RPMI8226 (cell line): ENCODE data around the gene HOXB6.
A peak's percentile ranks its signal among the peaks of the same experiment; 100 is the strongest.

Experiments used
- DNase-seq: peaks from one replicate; pipeline ENCODE4 v3.0.0-alpha.2; 2015

The HOXB6 gene

GRCh38 chr17:48609033-48609432 lies 4.2 kb upstream of the HOXB6 start:
- DNase-seq = peak; percentile 75

GRCh38 chr17:48608494-48608834 lies 3.7 kb upstream of the HOXB6 start:
- DNase-seq = no peak

GRCh38 chr17:48606892-48607614 lies 2.3 kb upstream of the HOXB6 start:
- DNase-seq = no peak

GRCh38 chr17:48605991-48606891 lies 1.5 kb upstream of the HOXB6 start:
- no peak for DNase-seq

GRCh38 chr17:48605409-48605919 lies 678 bp upstream of the HOXB6 start:
- DNase-seq = no peak

- DNase-seq = no peak
Measured at GRCh38 chr17:48603959-48604769, 622 bp downstream of the HOXB6 start.

GRCh38 chr17:48601539-48602425 lies 3.0 kb downstream of the HOXB6 start:
- no peak for DNase-seq

GRCh38 chr17:48601207-48601538 lies 3.6 kb downstream of the HOXB6 start:
- DNase-seq = no peak

GRCh38 chr17:48600244-48601098 lies 4.3 kb downstream of the HOXB6 start:
- DNase-seq = no peak

- DNase-seq = no peak
Measured at GRCh38 chr17:48599354-48599753, 5.4 kb downstream of the HOXB6 start.

- DNase-seq = no peak
Measured at GRCh38 chr17:48598736-48599135, 6.0 kb downstream of the HOXB6 start.

GRCh38 chr17:48597778-48598631 lies 6.8 kb downstream of the HOXB6 start:
- DNase-seq = peak; percentile 62

- DNase-seq = no peak
Measured at GRCh38 chr17:48597528-48597777, 7.3 kb downstream of the HOXB6 start.

GRCh38 chr17:48596735-48597527 lies 7.9 kb downstream of the HOXB6 start:
- no peak for DNase-seq

- DNase-seq = peak; percentile 55
Measured at GRCh38 chr17:48596000-48596734, 8.6 kb downstream of the HOXB6 start.

GRCh38 chr17:48595278-48595999 lies 9.3 kb downstream of the HOXB6 start:
- DNase-seq = no peak

- no peak for DNase-seq
Measured at GRCh38 chr17:48594538-48595277, 10.1 kb downstream of the HOXB6 start.
